Midbrain (tissue), 1 donor: ENCODE measurements around the gene ZPBP2.

Experiments
- DNase-seq: peaks from one replicate; lab custom pipeline; 2025; lab: John Stamatoyannopoulos, UW

The ZPBP2 gene

DNA sequence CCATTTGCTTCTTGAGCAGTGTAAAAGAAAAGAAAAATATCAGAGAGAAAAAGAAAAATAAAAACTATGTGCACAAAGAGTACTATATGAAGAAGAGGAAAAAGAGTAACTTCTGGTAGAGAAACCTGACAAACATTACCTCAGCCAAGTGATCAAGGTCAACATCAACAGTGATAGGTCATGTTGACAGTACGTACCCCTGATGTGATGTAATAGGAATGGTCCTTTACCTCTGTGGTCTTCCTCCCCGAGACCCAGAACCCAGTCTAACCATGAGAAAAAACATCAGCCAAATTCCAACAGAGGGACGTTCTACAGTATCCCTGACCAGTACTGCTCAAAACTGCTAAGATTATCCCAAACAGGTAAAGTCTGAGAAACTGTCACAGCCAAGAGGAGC, 46.0 kb downstream of the ZPBP2 start:
- DNase-seq, result no peak

DNA sequence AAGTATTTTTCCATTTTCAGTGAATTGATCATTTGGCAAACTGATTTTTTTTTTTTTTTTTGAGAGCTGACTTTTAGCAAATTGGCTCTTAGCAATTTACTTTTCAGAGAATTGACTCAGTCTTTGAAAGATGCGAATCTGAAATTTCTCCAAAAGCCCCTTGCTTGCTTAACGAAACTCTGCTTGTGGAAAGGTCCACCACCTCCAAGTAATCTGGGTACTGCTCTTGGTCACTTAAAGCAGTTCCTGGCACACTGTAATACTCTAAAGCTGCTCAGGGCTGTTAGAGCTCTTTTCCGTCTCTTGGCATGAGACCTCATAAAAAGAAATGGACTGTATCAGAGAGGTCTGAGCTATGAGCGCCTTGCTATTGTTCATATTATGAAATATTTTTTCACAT, 47.6 kb downstream of the ZPBP2 start:
- no peak for DNase-seq

DNA sequence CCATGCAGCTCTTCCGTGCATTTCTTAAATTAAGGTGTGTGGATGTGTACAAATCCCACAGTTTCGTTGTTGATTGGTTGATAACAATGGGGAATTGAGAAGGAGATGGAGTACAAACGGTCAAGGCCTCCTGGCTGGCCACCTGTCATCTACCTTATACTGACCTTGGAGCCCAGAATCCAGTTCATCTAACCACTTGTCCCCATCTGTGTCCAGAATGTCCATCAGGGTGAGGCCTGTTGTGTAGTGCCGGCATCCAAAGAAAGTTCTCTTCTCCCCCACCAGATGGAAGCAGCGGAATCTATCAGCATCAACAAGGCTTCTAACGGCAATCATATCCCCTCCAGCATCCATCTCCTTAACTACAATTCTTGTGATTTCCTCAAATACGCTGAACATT, 48.9 kb downstream of the ZPBP2 start:
- no peak for DNase-seq

DNA sequence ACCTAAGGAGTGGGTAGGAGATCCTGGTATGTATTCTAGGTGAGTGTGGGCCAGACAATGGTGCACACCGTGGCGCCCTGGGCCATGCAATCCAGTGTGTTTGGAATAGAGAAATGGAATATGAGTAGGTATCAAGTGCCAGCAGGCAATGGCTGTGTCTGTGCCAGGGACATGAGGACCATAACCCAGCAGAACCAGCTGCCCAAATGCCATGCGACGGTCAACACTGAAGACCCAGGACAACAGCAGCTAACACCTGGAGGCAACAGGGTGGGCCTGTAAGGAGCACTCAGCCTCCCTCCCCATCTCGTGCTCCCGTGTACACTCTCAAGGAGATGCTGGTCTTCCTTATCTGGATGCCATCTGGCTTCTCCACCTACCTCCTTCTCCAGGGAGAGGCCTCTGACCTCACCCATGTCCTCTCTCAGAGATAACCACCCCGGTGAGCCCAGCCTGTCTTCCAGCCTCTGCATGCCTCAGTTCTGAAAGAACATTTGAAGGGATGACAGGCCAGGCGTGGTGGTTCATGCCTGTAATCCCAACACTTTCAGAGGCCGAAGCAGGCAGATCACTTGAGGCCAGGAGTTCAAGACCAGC, 51.2 kb downstream of the ZPBP2 start:
- DNase-seq, result no peak

DNA sequence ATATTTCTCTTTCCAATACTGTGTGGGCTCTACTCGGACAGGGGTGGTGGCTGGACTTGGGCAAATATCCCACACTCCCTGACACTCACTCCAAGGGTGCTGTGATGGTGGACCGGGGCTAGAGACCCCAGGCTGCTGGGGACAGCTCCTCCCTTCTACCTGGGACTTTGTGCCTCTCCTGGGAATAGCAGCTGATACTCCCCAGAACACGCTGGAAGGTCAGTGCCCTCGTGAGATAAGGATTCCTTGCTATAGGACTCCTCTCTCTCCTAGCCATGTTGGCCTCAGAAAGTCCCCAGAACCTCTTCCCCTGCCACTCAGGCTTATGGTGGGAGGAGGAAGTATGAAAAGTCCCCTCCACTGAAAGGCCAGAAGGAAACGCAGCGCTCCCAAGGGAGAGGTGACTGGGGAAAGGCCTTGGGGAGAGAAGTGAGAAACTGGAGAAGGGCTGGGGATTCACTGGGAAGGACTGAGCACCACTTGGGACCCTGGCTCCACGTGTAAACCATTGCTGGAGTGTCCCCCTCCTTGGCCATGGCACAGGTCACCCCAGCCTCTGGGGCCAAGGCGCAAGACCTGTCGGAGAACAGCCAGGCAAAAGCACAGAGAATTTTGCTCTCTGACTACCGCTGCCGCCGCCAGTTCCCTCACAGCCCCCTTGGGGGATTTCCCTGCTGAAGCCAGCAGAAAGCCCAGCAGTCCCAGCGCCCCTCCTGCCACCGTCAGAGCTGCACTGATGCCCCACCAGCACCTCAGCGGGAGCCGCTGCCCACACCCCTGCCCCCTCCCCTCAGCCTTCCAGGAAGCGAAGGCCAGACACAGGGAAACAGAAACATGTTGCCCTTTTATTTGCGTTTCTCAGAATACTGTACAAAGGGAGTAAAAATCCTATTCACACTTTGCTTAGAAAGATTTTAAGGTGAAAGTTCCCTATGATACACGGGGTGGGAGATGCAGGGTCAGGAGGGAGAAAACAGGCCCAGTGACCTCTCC, 52.5 kb downstream of the ZPBP2 start:
- DNase-seq, result no peak

DNA sequence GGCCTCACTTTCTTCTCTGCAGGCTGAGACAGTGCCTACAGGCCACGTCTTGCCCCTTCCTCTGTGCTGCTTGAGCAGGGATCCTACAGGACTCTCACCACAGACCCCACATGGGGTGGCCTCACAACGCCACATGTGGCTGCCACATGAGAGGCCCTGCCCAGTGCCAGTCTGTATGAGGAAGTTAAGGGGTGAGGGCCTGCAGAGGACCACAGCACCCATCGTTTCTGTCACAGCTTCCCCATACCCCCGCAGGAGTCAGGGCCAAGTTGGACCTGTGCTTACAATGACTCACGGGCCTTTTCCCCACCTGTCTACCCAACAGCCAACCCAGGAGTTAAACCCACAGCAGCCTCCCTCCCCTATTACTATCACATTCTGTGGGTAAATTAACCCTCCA, 53.3 kb downstream of the ZPBP2 start:
- DNase-seq, result no peak

DNA sequence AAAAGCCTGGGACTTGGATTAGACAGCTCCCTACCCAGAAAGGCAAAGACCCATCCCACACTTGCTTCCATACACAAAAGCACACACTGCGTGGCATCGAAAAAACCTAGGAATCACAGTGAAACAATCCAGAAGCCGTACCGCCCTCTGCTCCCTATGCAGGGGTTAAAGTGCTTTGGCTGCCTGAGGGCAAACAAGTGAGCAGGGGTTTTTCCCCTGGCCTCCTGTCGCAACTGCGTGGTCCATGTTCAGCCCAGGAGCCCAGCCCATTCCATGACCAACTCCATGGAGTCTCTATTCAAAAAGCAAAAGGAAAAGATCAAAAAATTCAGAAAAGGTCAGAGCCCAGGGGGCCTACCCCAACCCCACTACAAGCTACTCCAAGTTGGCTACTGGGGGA, 54.0 kb downstream of the ZPBP2 start:
- no peak for DNase-seq

DNA sequence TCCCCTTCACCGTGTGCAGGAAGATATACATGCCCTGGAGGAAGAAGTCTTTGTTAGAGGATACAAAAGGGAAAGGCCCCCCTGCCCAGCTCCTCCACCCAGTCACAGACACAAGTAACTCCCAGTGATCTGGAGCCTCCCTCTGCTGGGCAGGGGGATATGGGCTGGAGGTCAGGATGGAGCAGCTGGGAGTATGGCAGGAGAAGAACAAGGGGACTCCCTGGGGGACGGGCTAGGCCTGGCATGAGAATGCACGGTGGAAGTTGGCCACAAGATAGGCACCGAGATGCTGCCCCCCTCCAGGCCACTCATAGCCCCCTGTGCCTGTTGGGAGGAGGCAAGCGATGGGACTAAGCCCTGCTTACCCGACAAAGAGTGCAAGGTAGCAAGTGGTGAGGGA, 55.2 kb downstream of the ZPBP2 start:
- DNase-seq, result no peak

DNA sequence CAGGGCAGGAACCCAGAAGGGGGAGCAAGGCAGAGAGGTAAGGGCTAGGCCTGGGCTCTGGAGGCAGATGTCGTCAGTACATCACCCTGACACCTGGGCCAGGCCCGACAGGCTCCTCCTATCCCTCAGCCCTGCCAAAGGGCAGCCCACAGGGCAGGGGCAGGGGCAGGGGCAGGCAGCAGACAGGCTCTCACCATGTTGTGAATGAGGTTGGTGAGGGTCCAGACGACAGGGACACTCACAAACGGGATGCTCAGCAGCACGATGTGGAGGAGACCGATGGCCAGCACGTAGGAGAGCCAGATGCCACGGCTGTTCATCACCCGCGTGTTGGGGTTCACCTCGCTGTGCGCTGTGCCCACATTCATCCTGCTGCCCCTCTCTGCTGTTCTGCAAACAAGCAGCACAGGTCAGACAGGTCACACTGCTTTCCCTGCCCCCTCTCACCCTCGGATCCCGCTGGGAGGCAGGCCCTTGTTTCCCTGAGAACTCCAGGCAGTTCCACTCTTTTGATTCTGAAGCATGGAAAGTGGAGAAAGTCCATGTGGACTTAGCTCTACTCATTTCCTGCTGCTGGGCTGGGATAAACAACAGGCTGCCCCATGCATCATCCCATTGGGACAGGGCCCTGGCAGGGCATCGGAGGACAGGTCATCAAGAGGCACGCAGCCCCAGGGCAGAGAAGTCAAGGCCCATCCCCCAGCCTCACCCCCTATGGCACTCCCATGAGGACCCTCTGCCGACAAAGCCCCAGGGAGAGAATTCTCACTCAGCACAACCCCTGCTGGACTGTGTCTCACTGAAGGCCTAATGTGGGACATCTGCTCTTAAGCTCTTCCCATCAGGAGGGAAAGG, 56.1 kb downstream of the ZPBP2 start:
- no peak for DNase-seq

DNA sequence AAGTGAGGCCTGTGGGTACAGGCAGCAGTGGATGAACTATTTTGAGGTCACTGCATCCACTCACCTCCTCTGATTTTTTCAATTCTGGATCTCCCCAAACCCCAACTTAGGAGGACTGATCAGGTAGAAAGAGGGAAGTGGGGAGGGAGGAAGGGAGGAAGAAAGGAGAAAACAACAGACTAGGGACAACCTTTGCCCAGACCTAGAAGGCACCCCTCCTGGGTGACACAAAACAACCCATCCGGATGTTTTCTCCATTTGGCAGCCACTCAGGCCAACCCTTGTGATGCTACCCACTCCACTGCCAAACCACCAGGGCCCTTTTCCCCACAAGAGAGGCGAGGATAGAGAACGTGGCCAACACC, 56.7 kb downstream of the ZPBP2 start:
- DNase-seq, result no peak

DNA sequence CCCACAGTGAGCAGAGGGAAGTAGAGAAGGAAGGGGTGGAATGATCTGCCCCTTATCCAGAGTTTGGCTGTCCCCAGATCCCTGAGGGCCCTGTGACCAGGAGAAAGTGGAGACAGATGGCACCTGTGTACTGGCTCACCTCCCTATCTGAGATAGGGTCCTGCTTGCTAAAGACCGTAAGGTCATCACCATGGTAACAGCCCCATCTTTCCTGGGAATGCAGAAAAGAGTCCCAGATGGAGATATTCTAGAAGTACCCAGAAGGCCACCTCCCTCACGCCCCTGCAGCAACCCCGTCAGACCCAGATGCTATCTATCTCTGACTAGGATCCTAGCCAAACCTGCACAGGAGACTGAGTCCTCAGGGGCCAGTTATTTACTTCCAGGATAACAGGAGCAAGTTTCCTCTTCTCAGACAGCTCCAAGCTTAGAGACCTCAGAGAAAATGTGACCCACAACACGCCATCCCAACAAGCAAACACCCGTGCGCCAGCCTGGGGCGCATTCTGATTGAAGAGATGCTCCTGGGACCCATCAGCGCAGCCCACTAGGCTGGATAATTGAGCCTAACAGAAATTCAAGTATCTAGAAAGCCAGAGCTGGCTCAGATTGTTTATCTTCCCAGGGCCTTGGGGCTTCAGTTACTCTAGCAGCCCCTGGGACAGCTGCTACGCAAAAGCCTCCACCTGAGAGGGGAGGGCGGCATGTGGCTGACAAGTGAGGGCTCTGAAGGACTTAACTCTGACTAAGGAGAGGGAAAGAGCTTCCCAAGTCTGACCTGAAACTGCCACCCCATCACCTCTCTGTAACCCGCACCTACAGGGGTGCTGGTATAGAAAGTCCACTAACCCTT, 57.5 kb downstream of the ZPBP2 start:
- no peak for DNase-seq

DNA sequence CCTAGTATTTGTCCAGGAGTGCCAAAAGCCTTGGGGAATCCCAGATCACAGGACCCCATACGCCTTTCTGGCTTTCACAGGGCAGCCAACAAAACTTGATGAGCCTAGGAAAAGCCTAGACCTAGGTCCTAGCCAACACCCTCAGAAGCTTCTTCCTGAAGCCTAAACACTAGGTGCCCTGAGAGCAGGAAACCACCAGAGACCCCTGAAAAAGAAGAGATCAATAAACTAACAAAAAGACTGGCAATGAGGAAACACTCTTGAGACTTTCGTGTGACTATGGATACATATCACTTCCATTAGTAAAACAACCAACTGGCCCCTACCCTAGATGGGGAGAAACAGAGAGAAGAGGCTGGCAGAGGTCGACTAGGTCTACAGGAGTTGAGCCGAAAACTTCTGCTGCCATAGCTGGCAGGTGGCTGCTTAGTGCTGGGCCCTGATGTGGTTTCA, 58.2 kb downstream of the ZPBP2 start:
- no peak for DNase-seq

DNA sequence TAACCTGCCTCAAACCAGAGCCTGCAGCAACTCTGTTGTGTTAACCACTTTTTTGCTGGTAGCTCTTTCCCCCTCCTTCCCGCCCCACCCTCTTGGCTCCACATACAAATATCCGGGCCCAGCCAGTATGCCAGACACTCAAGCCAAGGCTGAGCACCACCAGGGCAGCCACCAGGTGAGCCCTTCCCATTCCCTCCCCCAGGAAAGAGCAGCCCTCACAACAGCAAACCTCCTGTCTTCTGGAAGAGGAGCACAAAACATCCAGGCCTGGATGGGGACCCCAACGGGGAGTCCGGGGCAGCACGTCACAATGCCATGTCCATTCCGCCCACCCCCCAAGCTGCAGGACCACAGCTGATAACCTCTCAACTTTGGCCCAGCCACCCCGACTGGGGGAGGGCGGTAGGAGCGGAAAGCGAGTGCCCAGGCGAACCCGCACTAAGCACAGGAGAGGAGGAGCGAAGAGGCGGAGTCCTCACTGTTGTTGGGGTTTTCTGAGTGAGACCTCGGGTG, 58.6 kb downstream of the ZPBP2 start:
- no peak for DNase-seq
